HEK293T (cell line): ENCODE data around the gene SALL2.

ENCODE experiments used
- ARNT ChIP-seq: fragments of 450-650 bp; IDR thresholded peaks from 2 replicates; pipeline ENCODE4 v1.6.1; 2017; ENCODE audit warnings: mild to moderate bottlenecking
- BHLHE40 ChIP-seq: fragments of 450-650 bp; IDR thresholded peaks from 2 replicates; pipeline ENCODE4 v1.6.1; 2016; ENCODE audit warnings: mild to moderate bottlenecking, moderate library complexity, borderline replicate concordance
- ELF4 ChIP-seq: fragments of 450-650 bp; IDR thresholded peaks from 2 replicates; pipeline ENCODE4 v1.6.1; 2017; ENCODE audit warnings: antibody characterized with exemption
- FOXA1 ChIP-seq: fragments of 450-650 bp; IDR thresholded peaks from 2 replicates; pipeline ENCODE4 v1.6.1; 2016; ENCODE audit warnings: mild to moderate bottlenecking
- FOXM1 ChIP-seq: fragments of 450-650 bp; IDR thresholded peaks from 2 replicates; pipeline ENCODE4 v1.6.1; 2017; ENCODE audit warnings: mild to moderate bottlenecking, borderline replicate concordance
- HDGF ChIP-seq: fragments of 450-650 bp; IDR thresholded peaks from 2 replicates; pipeline ENCODE4 v1.6.1; 2017; ENCODE audit warnings: antibody characterized with exemption, borderline replicate concordance
- NFRKB ChIP-seq: fragments of 450-650 bp; IDR thresholded peaks from 2 replicates; pipeline ENCODE4 v1.6.1; 2016; ENCODE audit warnings: mild to moderate bottlenecking, moderate library complexity
- SP1 ChIP-seq: fragments of 450-650 bp; IDR thresholded peaks from 2 replicates; pipeline ENCODE4 v1.6.1; 2017
- SUZ12 ChIP-seq: fragments of 450-650 bp; IDR thresholded peaks from 2 replicates; pipeline ENCODE4 v1.6.1; 2016; ENCODE audit warnings: mild to moderate bottlenecking
- TF ChIP-seq, protein P1 (sequence below): fragments of 450-650 bp; IDR thresholded peaks from 2 replicates; pipeline ENCODE4 v1.6.1; 2016

DNA sequence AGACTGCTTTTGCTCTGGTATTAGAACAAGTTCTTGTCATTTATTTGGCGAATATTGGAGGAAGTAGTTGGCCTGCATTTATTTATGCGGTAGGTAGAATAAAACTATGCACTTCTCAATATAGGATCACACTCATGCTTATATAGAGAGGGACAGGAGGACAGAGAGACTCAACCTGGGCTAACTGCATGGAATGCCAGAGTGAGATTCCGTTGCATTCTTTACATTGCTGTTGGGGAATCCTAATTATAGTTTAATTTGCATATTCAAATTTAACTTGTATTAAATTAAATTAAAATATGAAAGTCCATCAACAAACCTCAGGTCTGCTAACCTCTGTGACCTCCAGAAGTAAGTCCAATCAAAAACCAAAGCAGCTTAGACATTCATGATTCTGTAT is 27.1 kb upstream of the SALL2 start:
- TF ChIP-seq ELF4 (no peak), FOXM1 (no peak), ARNT (no peak), HDGF (no peak), FOXA1 (no peak), BHLHE40 (no peak), SP1 (no peak), NFRKB (no peak), SUZ12 (no peak)
- TF ChIP-seq, protein P1, sequence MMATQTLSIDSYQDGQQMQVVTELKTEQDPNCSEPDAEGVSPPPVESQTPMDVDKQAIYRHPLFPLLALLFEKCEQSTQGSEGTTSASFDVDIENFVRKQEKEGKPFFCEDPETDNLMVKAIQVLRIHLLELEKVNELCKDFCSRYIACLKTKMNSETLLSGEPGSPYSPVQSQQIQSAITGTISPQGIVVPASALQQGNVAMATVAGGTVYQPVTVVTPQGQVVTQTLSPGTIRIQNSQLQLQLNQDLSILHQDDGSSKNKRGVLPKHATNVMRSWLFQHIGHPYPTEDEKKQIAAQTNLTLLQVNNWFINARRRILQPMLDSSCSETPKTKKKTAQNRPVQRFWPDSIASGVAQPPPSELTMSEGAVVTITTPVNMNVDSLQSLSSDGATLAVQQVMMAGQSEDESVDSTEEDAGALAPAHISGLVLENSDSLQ = no peak
